WTC11 (cell line): ENCODE data around the gene AGAP3. TPM values are rescaled to one million over a fixed set of nuclear protein-coding genes. Genes with fewer than 3 reads are reported as not detected.

ENCODE experiments used
- ATAC-seq: fragments of 200-7000 bp; cut with Tn5 transposase; 2 replicates; pipeline ENCODE4 v1.10.0; 2021; ENCODE audit warnings: mild to moderate bottlenecking, moderate library complexity
- CTCF ChIA-PET: fragments of 300-600 bp; sonication (Branson Sonifier 250); formaldehyde crosslinking; loops from one replicate; lab custom pipeline; 2021; ENCODE audit warnings: antibody characterized with exemption; lab: Charles Lee
- POLR2A ChIA-PET: fragments of 350-600 bp; sonication (Branson Sonifier 250); formaldehyde crosslinking; loops from one replicate; lab custom pipeline; 2021; ENCODE audit warnings: antibody characterized with exemption; lab: Charles Lee
- DNase-seq: peaks from one replicate; pipeline ENCODE4 v3.0.0; 2021; ENCODE audit warnings: low spot score
- H3K27ac Mint-ChIP-seq: 2 replicates; pipeline ENCODE4 v1.8.0; 2021; ENCODE audit warnings: mixed read lengths
- H3K27me3 Mint-ChIP-seq: 2 replicates; pipeline ENCODE4 v1.8.0; 2021; ENCODE audit warnings: low read depth, mild to moderate bottlenecking, moderate library complexity, mixed read lengths
- H3K36me3 Mint-ChIP-seq: 2 replicates; pipeline ENCODE4 v1.8.0; 2021; ENCODE audit warnings: mixed read lengths
- H3K4me1 Mint-ChIP-seq: 2 replicates; pipeline ENCODE4 v1.8.0; 2022; ENCODE audit warnings: mixed read lengths
- H3K4me3 Mint-ChIP-seq: 2 replicates; pipeline ENCODE4 v1.8.0; 2021; ENCODE audit warnings: mild to moderate bottlenecking, moderate library complexity, mixed read lengths
- H3K9me3 Mint-ChIP-seq: 2 replicates; pipeline ENCODE4 v1.8.0; 2021; ENCODE audit warnings: mixed read lengths
- ATF1 ChIP-seq: sonication (generic); formaldehyde crosslinking; IDR thresholded peaks from 2 replicates; pipeline ENCODE4 v1.8.1; 2023; ENCODE audit warnings: mild to moderate bottlenecking, moderate library complexity, missing genetic modification reagents
- ATF2 ChIP-seq: sonication (generic); formaldehyde crosslinking; IDR thresholded peaks from 2 replicates; pipeline ENCODE4 v1.8.1; 2022; ENCODE audit warnings: low read depth, missing genetic modification reagents, borderline replicate concordance
- CREB1 ChIP-seq: sonication (generic); formaldehyde crosslinking; IDR thresholded peaks from 2 replicates; pipeline ENCODE4 v1.8.0; 2023; ENCODE audit warnings: mild to moderate bottlenecking, missing genetic modification reagents
- CTCF ChIP-seq: fragments of 200-600 bp; IDR thresholded peaks from 2 replicates; pipeline ENCODE4 v1.8.0; 2022; ENCODE audit warnings: antibody characterized with exemption
- E2F1 ChIP-seq: sonication (generic); formaldehyde crosslinking; IDR thresholded peaks from 2 replicates; pipeline ENCODE4 v1.8.0; 2022; ENCODE audit warnings: mild to moderate bottlenecking, missing genetic modification reagents
- E2F4 ChIP-seq: sonication (generic); formaldehyde crosslinking; IDR thresholded peaks from 2 replicates; pipeline ENCODE4 v1.8.1; 2022; ENCODE audit warnings: low read depth, mild to moderate bottlenecking, moderate library complexity, missing genetic modification reagents, borderline replicate concordance
- ELF4 ChIP-seq: sonication (generic); formaldehyde crosslinking; IDR thresholded peaks from 2 replicates; pipeline ENCODE4 v1.8.1; 2022; ENCODE audit warnings: low read depth, mild to moderate bottlenecking, moderate library complexity, missing genetic modification reagents
- GRHL2 ChIP-seq: fragments of 250-450 bp; sonication (Bioruptor Pico); IDR thresholded peaks from 2 replicates; pipeline ENCODE4 v1.8.0; 2022; ENCODE audit warnings: mild to moderate bottlenecking, moderate library complexity; ENCODE audit not compliant: insufficient replicate concordance, severe bottlenecking
- NFYB ChIP-seq: sonication (generic); formaldehyde crosslinking; conservative IDR thresholded peaks from 2 replicates; pipeline ENCODE4 v1.8.0; 2022; ENCODE audit warnings: low read depth, missing genetic modification reagents
- NR1H2 ChIP-seq: sonication (generic); formaldehyde crosslinking; IDR thresholded peaks from 2 replicates; pipeline ENCODE4 v1.9.0; 2021; ENCODE audit warnings: mild to moderate bottlenecking, moderate library complexity, missing genetic modification reagents
- SP1 ChIP-seq: sonication (generic); formaldehyde crosslinking; conservative IDR thresholded peaks from 2 replicates; pipeline ENCODE4 v1.8.1; 2022; ENCODE audit warnings: missing genetic modification reagents
- TEAD1 ChIP-seq: sonication (generic); formaldehyde crosslinking; IDR thresholded peaks from 2 replicates; pipeline ENCODE4 v1.8.0; 2022; ENCODE audit warnings: mild to moderate bottlenecking, missing genetic modification reagents
- ZNF219 ChIP-seq: sonication (generic); formaldehyde crosslinking; IDR thresholded peaks from 2 replicates; pipeline ENCODE4 v1.8.0; 2023; ENCODE audit warnings: missing genetic modification reagents, mild to moderate bottlenecking, borderline replicate concordance
- ZNF281 ChIP-seq: sonication (generic); formaldehyde crosslinking; IDR thresholded peaks from 2 replicates; pipeline ENCODE4 v1.8.0; 2023; ENCODE audit warnings: mild to moderate bottlenecking, missing genetic modification reagents
- ZNF416 ChIP-seq: fragments of 250-450 bp; sonication (Bioruptor Pico); IDR thresholded peaks from 2 replicates; pipeline ENCODE4 v1.9.0; 2021; ENCODE audit warnings: mild to moderate bottlenecking, inconsistent platforms
- ZNF671 ChIP-seq: fragments of 250-450 bp; sonication (Bioruptor Pico); IDR thresholded peaks from 2 replicates; pipeline ENCODE4 v1.8.0; 2021; ENCODE audit warnings: mild to moderate bottlenecking
- total RNA-seq: library from RNA; stranded (reverse); gene quantifications from 3 replicates; pipeline ENCODE4 v1.2.3, GENCODE V29; 2021

Gene AGAP3
- total RNA-seq, 1 experiment from 2014 or later, result 163 TPM

- Mint-ChIP-seq H3K36me3 (peaks cover 32% of the 10 kb centered on the region), H3K4me1 (peaks cover 23% of the 10 kb centered on the region), H3K4me3 (no peak overlapping the region), H3K9me3 (no peaks in the 10 kb centered on the region), H3K27ac (no peak overlapping the region), H3K27me3 (peaks cover 7% of the 10 kb centered on the region)
- ChIA-PET POLR2A (no interaction called here), CTCF (interaction anchor here (0.6 to 1.9 kb wide), 5 partner anchors 10 to 111 kb away, joined by 3 to 7 read pairs (median 3); partner anchors contain the start of gene FASTK)
- ATAC-seq (no peak), DNase-seq (no peak)
- TF ChIP-seq E2F1 (CRISPR knock-in tag) (no peak), E2F4 (CRISPR knock-in tag) (no peak), ATF2 (CRISPR knock-in tag) (no peak), TEAD1 (CRISPR knock-in tag) (no peak), ELF4 (CRISPR knock-in tag) (no peak), SP1 (CRISPR knock-in tag) (no peak), ZNF671 (CRISPR knock-in tag) (no peak), NFYB (CRISPR knock-in tag) (no peak), NR1H2 (CRISPR knock-in tag) (no peak), ATF1 (CRISPR knock-in tag) (no peak), ZNF281 (CRISPR knock-in tag) (no peak)
These were observed 34.6 kb downstream of the AGAP3 start for GRCh38 chr7:151120896-151121295.

- peaks cover 5% of the 10 kb centered on the region; the same call in 1 of the 2 replicates for H3K27me3 Mint-ChIP-seq
- peaks cover 32% of the 10 kb centered on the region for H3K36me3 Mint-ChIP-seq
- POLR2A ChIA-PET, result interaction anchor here (0.6 kb wide), 1 partner anchor 183 kb away, joined by 3 read pairs; no protein-coding TSS in a partner anchor
These were observed 35.3 kb downstream of the AGAP3 start for GRCh38 chr7:151121380-151122170.

More at GRCh38 chr7:151121380-151122170, 35.3 kb downstream of the AGAP3 start:
- H3K27ac Mint-ChIP-seq, result peak overlapping the region; percentile 74
- ATAC-seq (no peak), DNase-seq (no peak)
- H3K9me3 Mint-ChIP-seq, result no peaks in the 10 kb centered on the region
- CTCF ChIA-PET, result interaction anchor here (1.0 to 1.9 kb wide), 2 partner anchors 11 to 17 kb away, joined by 3 to 7 read pairs; no protein-coding TSS in a partner anchor
- H3K4me3 Mint-ChIP-seq, result no peak overlapping the region
- peaks cover 24% of the 10 kb centered on the region for H3K4me1 Mint-ChIP-seq
- TF ChIP-seq ZNF416 (CRISPR knock-in tag) (no peak), CREB1 (no peak), ZNF219 (CRISPR knock-in tag) (no peak), GRHL2 (CRISPR knock-in tag) (no peak), CTCF (no peak)
